Osteocyte (in vitro differentiated cells): Measurements from ENCODE around the gene SLC30A7. TPM values are rescaled to one million over a fixed set of nuclear protein-coding genes. Genes with fewer than 3 reads are reported as not detected.

Source experiments
- DNase-seq: peaks from one replicate; pipeline ENCODE4 v3.0.0; 2021; ENCODE audit warnings: mixed read lengths; ENCODE audit not compliant: unreplicated experiment; ENCODE audit errors: extremely low spot score
- H3K27ac Mint-ChIP-seq: one replicate; pipeline ENCODE4 v1.8.0; 2021; ENCODE audit warnings: mild to moderate bottlenecking, mixed read lengths; ENCODE audit not compliant: unreplicated experiment
- H3K27me3 Mint-ChIP-seq: one replicate; pipeline ENCODE4 v1.8.0; 2021; ENCODE audit warnings: mixed read lengths; ENCODE audit not compliant: unreplicated experiment
- H3K36me3 Mint-ChIP-seq: one replicate; pipeline ENCODE4 v1.8.0; 2021; ENCODE audit warnings: mixed read lengths; ENCODE audit not compliant: unreplicated experiment
- H3K4me1 Mint-ChIP-seq: one replicate; pipeline ENCODE4 v1.8.0; 2021; ENCODE audit warnings: mixed read lengths; ENCODE audit not compliant: unreplicated experiment
- H3K4me3 Mint-ChIP-seq: one replicate; pipeline ENCODE4 v1.8.0; 2021; ENCODE audit warnings: mild to moderate bottlenecking, moderate library complexity, mixed read lengths; ENCODE audit not compliant: unreplicated experiment
- H3K9me3 Mint-ChIP-seq: one replicate; pipeline ENCODE4 v1.8.0; 2021; ENCODE audit warnings: mixed read lengths; ENCODE audit not compliant: unreplicated experiment
- CTCF ChIP-seq: fragments of 200-600 bp; sonication (generic); IDR thresholded peaks from 2 replicates; pipeline ENCODE4 v1.5.0; 2021; ENCODE audit warnings: antibody characterized with exemption, mild to moderate bottlenecking, moderate library complexity
- total RNA-seq: library from RNA; stranded (reverse); gene quantifications from 2 replicates; pipeline ENCODE4 v1.2.1, GENCODE V29; 2021

SLC30A7 gene
- total RNA-seq, 1 donor from 2014 or later: 38.3 TPM

GRCh38 chr1:100902365-100902764 lies 6.5 kb downstream of the SLC30A7 start:
- no peaks in the 10 kb centered on the region for H3K27me3 Mint-ChIP-seq
- H3K9me3 Mint-ChIP-seq: peaks cover 7% of the 10 kb centered on the region
- no peak for TF ChIP-seq CTCF
- H3K36me3 Mint-ChIP-seq: peaks cover 50% of the 10 kb centered on the region
- peaks cover 9% of the 10 kb centered on the region for H3K4me1 Mint-ChIP-seq
- no peak for DNase-seq
- H3K27ac Mint-ChIP-seq: no peak overlapping the region
- H3K4me3 Mint-ChIP-seq: no peak overlapping the region

- Mint-ChIP-seq H3K4me1 (no peaks in the 10 kb centered on the region), H3K9me3 (peaks cover 7% of the 10 kb centered on the region), H3K4me3 (no peak overlapping the region), H3K36me3 (peaks cover 59% of the 10 kb centered on the region), H3K27me3 (no peaks in the 10 kb centered on the region), H3K27ac (no peak overlapping the region)
- DNase-seq: no peak
- TF ChIP-seq CTCF: no peak
Observed at GRCh38 chr1:100903777-100904176, 7.9 kb downstream of the SLC30A7 start.

GRCh38 chr1:100904528-100904927 lies 8.6 kb downstream of the SLC30A7 start:
- H3K27me3 Mint-ChIP-seq: no peaks in the 10 kb centered on the region
- H3K27ac Mint-ChIP-seq: no peak overlapping the region

GRCh38 chr1:100905181-100905580 lies 9.3 kb downstream of the SLC30A7 start:
- H3K4me3 Mint-ChIP-seq: no peak overlapping the region
- H3K9me3 Mint-ChIP-seq: peaks cover 7% of the 10 kb centered on the region
- H3K36me3 Mint-ChIP-seq: peaks cover 51% of the 10 kb centered on the region
- H3K4me1 Mint-ChIP-seq: no peaks in the 10 kb centered on the region
- no peak overlapping the region for H3K27ac Mint-ChIP-seq
- DNase-seq: no peak
- no peaks in the 10 kb centered on the region for H3K27me3 Mint-ChIP-seq
- TF ChIP-seq CTCF: no peak

More at GRCh38 chr1:100904528-100904927, 8.6 kb downstream of the SLC30A7 start:
- H3K36me3 Mint-ChIP-seq: peaks cover 55% of the 10 kb centered on the region
- H3K4me3 Mint-ChIP-seq: no peak overlapping the region
- TF ChIP-seq CTCF: no peak
- H3K4me1 Mint-ChIP-seq: no peaks in the 10 kb centered on the region
- H3K9me3 Mint-ChIP-seq: peaks cover 7% of the 10 kb centered on the region
- no peak for DNase-seq

- H3K9me3 Mint-ChIP-seq: peaks cover 7% of the 10 kb centered on the region
- no peak for TF ChIP-seq CTCF
- H3K4me3 Mint-ChIP-seq: no peak overlapping the region
Observed at GRCh38 chr1:100907887-100908286, 12.0 kb downstream of the SLC30A7 start.

More at GRCh38 chr1:100907887-100908286, 12.0 kb downstream of the SLC30A7 start:
- DNase-seq: no peak
- no peaks in the 10 kb centered on the region for H3K4me1 Mint-ChIP-seq
- H3K27ac Mint-ChIP-seq: no peak overlapping the region
- peaks cover 50% of the 10 kb centered on the region for H3K36me3 Mint-ChIP-seq
- no peaks in the 10 kb centered on the region for H3K27me3 Mint-ChIP-seq
